Stomach smooth muscle (tissue), 2 donors: ENCODE data around the gene SPATA33.

ENCODE experiments used
- H3K27ac ChIP-seq: one replicate; pipeline ENCODE4 v1.7.0; 2013; ENCODE audit warnings: mild to moderate bottlenecking, low read length, inconsistent platforms
- H3K27me3 ChIP-seq, 2 donors: one replicate each; pipeline ENCODE4 v1.7.0; 2013; ENCODE audit warnings: low read length in 2 of 2; ENCODE audit not compliant: insufficient read depth in 2 of 2, control insufficient read depth in 1 of 2
- H3K36me3 ChIP-seq, 2 donors: one replicate each; pipeline ENCODE4 v1.7.0; 2013; ENCODE audit warnings: low read length in 2 of 2; ENCODE audit not compliant: control insufficient read depth in 2 of 2, insufficient read depth in 2 of 2
- H3K4me1 ChIP-seq: one replicate; pipeline ENCODE4 v1.7.0; 2013; ENCODE audit warnings: low read length; ENCODE audit not compliant: control insufficient read depth, insufficient read depth
- H3K4me3 ChIP-seq, 2 donors: one replicate each; pipeline ENCODE4 v1.7.0; 2013; ENCODE audit warnings: low read length in 2 of 2
- H3K9ac ChIP-seq, 2 donors: one replicate each; pipeline ENCODE4 v1.7.0; 2013; ENCODE audit warnings: low read length in 2 of 2, mild to moderate bottlenecking in 1 of 2
- H3K9me3 ChIP-seq, 2 donors: one replicate each; pipeline ENCODE4 v1.7.0; 2013; ENCODE audit warnings: low read length in 2 of 2; ENCODE audit not compliant: control insufficient read depth in 2 of 2
- donor health status: healthy.
- donor health status: Pancreatic carcinoma.

Gene SPATA33

DNA sequence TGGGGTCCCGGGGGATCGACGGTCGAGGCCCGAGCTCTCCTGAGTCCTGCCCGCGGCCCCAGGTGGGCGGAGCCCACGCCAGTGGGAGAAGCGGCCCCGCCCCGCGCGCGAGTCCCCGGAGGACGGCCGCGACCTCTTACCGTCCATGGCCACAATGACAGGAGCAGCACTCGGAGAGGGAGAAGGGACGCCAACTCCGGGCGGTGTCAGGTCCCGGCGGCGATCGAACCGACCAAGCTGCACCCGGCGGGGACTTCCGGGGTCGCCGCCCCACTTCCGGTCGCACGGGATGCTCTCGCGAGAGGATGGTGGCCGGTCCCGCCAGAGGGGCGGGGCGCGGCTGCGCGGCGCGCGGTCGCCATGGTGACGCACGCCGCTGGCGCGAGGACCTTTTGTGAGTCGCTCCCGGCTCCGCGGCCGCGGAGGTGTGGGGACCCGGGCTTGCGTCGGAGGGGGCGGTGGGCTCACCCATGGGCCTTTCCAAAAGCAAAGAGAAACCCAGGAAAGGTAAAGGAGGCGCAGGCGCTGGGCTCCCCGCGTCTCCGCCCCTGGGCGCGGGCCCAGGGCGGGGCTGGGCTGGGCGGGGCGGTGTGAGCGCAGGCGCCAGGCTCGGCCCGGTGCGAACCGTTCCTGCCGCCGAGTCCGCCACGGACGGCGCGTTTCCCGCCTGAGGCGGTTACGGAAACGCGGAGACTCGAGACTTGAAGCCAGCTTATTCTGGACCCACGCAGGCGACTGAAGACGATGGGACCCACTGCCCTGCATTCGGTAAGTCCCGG, at the start of gene SPATA33, which contains the start of gene CHMP1A:
Gene SPATA33 (plus strand): TSS at position 395 of the 779 bp plus-strand sequence. CDS start 76 bp downstream, at position 471.
Gene CHMP1A (minus strand): TSS at position 267 of the 779 bp plus-strand sequence. CDS start 120 bp downstream, at position 147.
- Histone ChIP-seq H3K36me3 (peaks cover 0 to 5% of the 10 kb centered on the region in 2 donors), H3K9ac (peak within 1 kb of the TSS; percentile 90 to 91), H3K9me3 (no peaks in the 10 kb centered on the region), H3K4me3 (peak within 1 kb of the TSS; percentile 92 to 96), H3K27me3 (no peaks in the 10 kb centered on the region), H3K4me1 (peaks cover 20% of the 10 kb centered on the region), H3K27ac (peak within 1 kb of the TSS; percentile 53)

- peaks cover 11 to 17% of the 10 kb centered on the region in 2 donors for H3K27me3 ChIP-seq
- no peaks in the 10 kb centered on the region for H3K4me1 ChIP-seq
- H3K9ac ChIP-seq, result no peak overlapping the region
- H3K4me3 ChIP-seq, result no peak overlapping the region
- H3K36me3 ChIP-seq, result no peaks in the 10 kb centered on the region
- no peaks in the 10 kb centered on the region for H3K9me3 ChIP-seq
- no peak overlapping the region for H3K27ac ChIP-seq
Observed at GRCh38 chr16:89607937-89608740, 49.5 kb upstream of the SPATA33 start.

GRCh38 chr16:89610108-89610453, 47.6 kb upstream of the SPATA33 start:
- Histone ChIP-seq H3K27ac (no peak overlapping the region), H3K9me3 (no peaks in the 10 kb centered on the region), H3K4me1 (no peaks in the 10 kb centered on the region), H3K9ac (no peak overlapping the region), H3K36me3 (no peaks in the 10 kb centered on the region), H3K27me3 (peaks cover 16% of the 10 kb centered on the region in 2 donors), H3K4me3 (no peak overlapping the region)

- no peaks in the 10 kb centered on the region for H3K36me3 ChIP-seq
- peaks cover 18 to 19% of the 10 kb centered on the region in 2 donors for H3K27me3 ChIP-seq
- H3K9ac ChIP-seq, result no peak overlapping the region
- H3K4me1 ChIP-seq, result no peaks in the 10 kb centered on the region
- H3K4me3 ChIP-seq, result no peak overlapping the region
- no peak overlapping the region for H3K27ac ChIP-seq
- H3K9me3 ChIP-seq, result no peaks in the 10 kb centered on the region
Observed at GRCh38 chr16:89612415-89613166, 45.0 kb upstream of the SPATA33 start.

- H3K27ac ChIP-seq, result no peak within 1 kb of the TSS
- no peaks in the 10 kb centered on the region for H3K4me1 ChIP-seq
- H3K36me3 ChIP-seq, result no peaks in the 10 kb centered on the region
- H3K4me3 ChIP-seq, result no peak within 1 kb of the TSS
- H3K27me3 ChIP-seq, result peaks cover 16 to 17% of the 10 kb centered on the region in 2 donors
- no peaks in the 10 kb centered on the region for H3K9me3 ChIP-seq
- H3K9ac ChIP-seq, result no peak within 1 kb of the TSS
Observed at GRCh38 chr16:89613231-89613953, 44.2 kb upstream of the SPATA33 start, which contains the start of gene DPEP1. Gene DPEP1 (plus strand): TSS chr16:89613642. CDS start chr16:89630411, 16,769 bp downstream.

GRCh38 chr16:89613954-89614459, 43.6 kb upstream of the SPATA33 start:
- Histone ChIP-seq H3K9me3 (no peaks in the 10 kb centered on the region), H3K27ac (no peak overlapping the region), H3K4me1 (no peaks in the 10 kb centered on the region), H3K9ac (no peak overlapping the region), H3K36me3 (no peaks in the 10 kb centered on the region), H3K4me3 (no peak overlapping the region), H3K27me3 (peaks cover 16 to 17% of the 10 kb centered on the region in 2 donors)

GRCh38 chr16:89615176-89615575, 42.5 kb upstream of the SPATA33 start:
- H3K9me3 ChIP-seq, result no peaks in the 10 kb centered on the region
- H3K4me3 ChIP-seq, result no peak overlapping the region
- H3K27ac ChIP-seq, result no peak overlapping the region
- peaks cover 16 to 17% of the 10 kb centered on the region in 2 donors for H3K27me3 ChIP-seq
- no peaks in the 10 kb centered on the region for H3K36me3 ChIP-seq
- no peak overlapping the region for H3K9ac ChIP-seq
- no peaks in the 10 kb centered on the region for H3K4me1 ChIP-seq

- Histone ChIP-seq H3K36me3 (no peaks in the 10 kb centered on the region), H3K27me3 (peaks cover 18 to 21% of the 10 kb centered on the region in 2 donors), H3K9me3 (no peaks in the 10 kb centered on the region), H3K4me1 (no peaks in the 10 kb centered on the region), H3K9ac (no peak overlapping the region), H3K4me3 (no peak overlapping the region), H3K27ac (no peak overlapping the region)
Observed at GRCh38 chr16:89615596-89616090, 42.0 kb upstream of the SPATA33 start.

DNA sequence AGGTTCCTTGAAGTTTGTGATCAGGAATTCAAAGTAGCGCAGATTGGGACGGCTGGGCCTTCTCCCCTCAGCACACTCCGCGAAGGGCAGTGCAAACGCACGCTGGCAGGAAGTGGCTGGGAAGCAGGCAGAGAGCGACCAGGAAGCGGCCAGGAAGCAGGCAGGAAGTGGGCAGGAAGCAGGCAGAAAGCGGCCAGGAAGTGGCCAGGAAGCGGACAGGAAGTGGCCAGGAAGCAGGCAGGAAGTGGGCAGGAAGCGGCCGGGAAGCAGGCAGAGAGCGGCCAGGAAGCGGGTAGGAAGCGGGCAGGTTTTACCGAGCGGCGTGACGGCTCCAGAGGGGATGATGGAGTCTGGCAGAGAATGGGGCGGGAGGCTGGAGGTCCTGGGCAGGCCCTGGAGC, 41.0 kb upstream of the SPATA33 start:
- H3K27me3 ChIP-seq, result peaks cover 20 to 25% of the 10 kb centered on the region in 2 donors
- H3K9me3 ChIP-seq, result no peaks in the 10 kb centered on the region
- no peak overlapping the region for H3K4me3 ChIP-seq
- H3K36me3 ChIP-seq, result no peaks in the 10 kb centered on the region
- H3K9ac ChIP-seq, result no peak overlapping the region
- H3K27ac ChIP-seq, result no peak overlapping the region
- no peaks in the 10 kb centered on the region for H3K4me1 ChIP-seq
